T-helper 9 cell (primary cell): ENCODE data around the gene FAM170A.

Source experiments
- DNase-seq: peaks from one replicate; pipeline ENCODE4 v3.0.0-alpha.2; 2020
- total RNA-seq, 2 donors: gene quantifications; one replicate each; lab custom pipeline; 2026; lab: John Stamatoyannopoulos, UW

Gene FAM170A
- 0 reads per million in 2 donors for total RNA-seq

GRCh38 chr5:119629339-119629738 lies at the start of gene FAM170A:
Gene FAM170A (plus strand): TSS chr5:119629558. CDS start chr5:119629769, 211 bp downstream.
- no peak for DNase-seq

- DNase-seq, result no peak
These were observed 46.4 kb upstream of the FAM170A start for GRCh38 chr5:119582987-119583386.

- DNase-seq, result no peak
These were observed 45.7 kb upstream of the FAM170A start for GRCh38 chr5:119583684-119584083.

- DNase-seq, result no peak
These were observed 33.3 kb upstream of the FAM170A start for GRCh38 chr5:119596046-119596445.

GRCh38 chr5:119597728-119598298 lies 31.5 kb upstream of the FAM170A start:
- no peak for DNase-seq

GRCh38 chr5:119613937-119614336 lies 15.4 kb upstream of the FAM170A start:
- DNase-seq, result no peak

- DNase-seq, result no peak
These were observed 14.5 kb upstream of the FAM170A start for GRCh38 chr5:119614838-119615237.

GRCh38 chr5:119626086-119626485 lies 3.3 kb upstream of the FAM170A start:
- no peak for DNase-seq

- no peak for DNase-seq
These were observed 1.5 kb downstream of the FAM170A start for GRCh38 chr5:119630752-119631440.

GRCh38 chr5:119631660-119632059 lies 2.3 kb downstream of the FAM170A start:
- DNase-seq, result no peak

GRCh38 chr5:119651486-119651885 lies 22.1 kb downstream of the FAM170A start:
- no peak for DNase-seq

GRCh38 chr5:119655061-119655460 lies 25.7 kb downstream of the FAM170A start:
- no peak for DNase-seq

- no peak for DNase-seq
These were observed 26.7 kb downstream of the FAM170A start for GRCh38 chr5:119656023-119656422.

- no peak for DNase-seq
These were observed 37.2 kb downstream of the FAM170A start for GRCh38 chr5:119666542-119666941.

- no peak for DNase-seq
These were observed 49.1 kb downstream of the FAM170A start for GRCh38 chr5:119678351-119679028.

- DNase-seq, result no peak
These were observed 50.7 kb downstream of the FAM170A start for GRCh38 chr5:119680080-119680479.

GRCh38 chr5:119681734-119682133 lies 52.4 kb downstream of the FAM170A start:
- DNase-seq, result no peak

GRCh38 chr5:119682372-119682771 lies 53.0 kb downstream of the FAM170A start:
- DNase-seq, result no peak
